B cell (primary cell): ENCODE results near the gene KCND3. TPM values are rescaled to one million over a fixed set of nuclear protein-coding genes. Genes with fewer than 3 reads are reported as not detected.

Experiments used
- ATAC-seq: fragments of 200-7000 bp; cut with Tn5 transposase; one replicate; pipeline ENCODE4 v1.10.0; 2021; ENCODE audit warnings: low read depth, mild to moderate bottlenecking, moderate number of reproducible peaks, moderate library complexity
- CTCF ChIA-PET: fragments of 350-600 bp; sonication (Branson Sonifier 250); formaldehyde crosslinking; loops from one replicate; lab custom pipeline; 2021; ENCODE audit warnings: antibody characterized with exemption, inconsistent platforms; lab: Charles Lee
- POLR2A ChIA-PET: fragments of 350-600 bp; sonication (Branson Sonifier 250); formaldehyde crosslinking; loops from one replicate; lab custom pipeline; 2021; ENCODE audit warnings: antibody characterized with exemption; lab: Charles Lee
- DNase-seq: peaks from one replicate; pipeline ENCODE4 v3.0.0; 2013
- H2AFZ ChIP-seq: 2 replicates; pipeline ENCODE4 v1.6.1; 2012; ENCODE audit warnings: mild to moderate bottlenecking, low read depth, low read length; ENCODE audit not compliant: insufficient read depth, poor library complexity, severe bottlenecking
- H3K27ac ChIP-seq, 2 donors: 1 replicate in 1 of 2; 2 replicates in 1 of 2; pipeline ENCODE4 v1.5.1; 2012 to 2013; ENCODE audit warnings: low read length in 2 of 2, mild to moderate bottlenecking in 2 of 2, moderate library complexity in 1 of 2
- H3K27me3 ChIP-seq, 4 experiments: fragments of 200-600 bp in 1 of 4; sonication (generic) in 1 of 4; replicated peaks in 1 of 4; 1 replicate in 2 of 4; 2 replicates in 2 of 4; pipeline versions ENCODE4 v1.6.1 to v1.7.0; 2013 to 2016; ENCODE audit warnings: low read length in 3 of 4, mild to moderate bottlenecking in 2 of 4, mixed read lengths in 1 of 4, moderate library complexity in 1 of 4; ENCODE audit not compliant: insufficient read depth in 4 of 4, control insufficient read depth in 3 of 4; ENCODE audit errors: control extremely low read depth in 1 of 4
- H3K36me3 ChIP-seq, 2 experiments: replicated peaks in 1 of 2; 1 replicate in 1 of 2; 2 replicates in 1 of 2; pipeline versions ENCODE4 v1.6.1 to v1.7.1; 2013; ENCODE audit warnings: low read length in 1 of 2; ENCODE audit not compliant: insufficient read depth in 2 of 2, control insufficient read depth in 1 of 2; ENCODE audit errors: control extremely low read depth in 1 of 2, extremely low read depth in 1 of 2
- H3K4me1 ChIP-seq, 2 donors: fragments of 200-600 bp in 1 of 2; sonication (generic) in 1 of 2; 1 replicate in 1 of 2; 2 replicates in 1 of 2; pipeline versions ENCODE4 v1.5.1 to v1.6.1; 2013 to 2017; ENCODE audit warnings: low read length in 2 of 2; ENCODE audit not compliant: control insufficient read depth in 2 of 2, insufficient read depth in 2 of 2
- H3K4me2 ChIP-seq: replicated peaks from 2 replicates; pipeline ENCODE3; 2012; ENCODE audit warnings: mild to moderate bottlenecking, low read depth, low read length; ENCODE audit not compliant: poor library complexity, severe bottlenecking
- H3K4me3 ChIP-seq, 5 experiments: fragments of 200-600 bp in 1 of 5; sonication (generic) in 1 of 5; 1 replicate in 3 of 5; 2 replicates in 2 of 5; pipeline versions ENCODE4 v1.5.1 to v1.7.0; 2011 to 2016; ENCODE audit warnings: low read length in 4 of 5, mild to moderate bottlenecking in 4 of 5, low read depth in 2 of 5, control low read depth in 1 of 5, moderate library complexity in 1 of 5; ENCODE audit not compliant: insufficient read depth in 1 of 5; ENCODE audit errors: control extremely low read depth in 1 of 5, extremely low read depth in 1 of 5
- H3K79me2 ChIP-seq: fragments of 200-600 bp; sonication (generic); one replicate; pipeline ENCODE4 v1.6.0; 2016; ENCODE audit warnings: low read length; ENCODE audit not compliant: control insufficient read depth, insufficient read depth
- H3K9ac ChIP-seq: fragments of 200-600 bp; sonication (generic); 2 replicates; pipeline ENCODE4 v1.6.1; 2017; ENCODE audit warnings: mild to moderate bottlenecking, low read length, moderate library complexity
- H3K9me3 ChIP-seq, 3 donors: one replicate each; pipeline versions ENCODE4 v1.6.1 to v1.7.1; 2013; ENCODE audit warnings: low read length in 2 of 3; ENCODE audit not compliant: control insufficient read depth in 2 of 3, insufficient read depth in 1 of 3; ENCODE audit errors: control extremely low read depth in 1 of 3
- H4K20me1 ChIP-seq: 2 replicates; pipeline ENCODE4 v1.6.0; 2012; ENCODE audit warnings: mild to moderate bottlenecking, low read length; ENCODE audit not compliant: insufficient read depth, control insufficient read depth, poor library complexity, severe bottlenecking
- H3K27ac Mint-ChIP-seq: one replicate; pipeline ENCODE4 v1.8.0; 2021; ENCODE audit warnings: mixed read lengths
- H3K27me3 Mint-ChIP-seq: one replicate; pipeline ENCODE4 v1.8.0; 2021; ENCODE audit warnings: mixed read lengths
- H3K4me1 Mint-ChIP-seq: one replicate; pipeline ENCODE4 v1.8.0; 2021; ENCODE audit warnings: mixed read lengths
- H3K4me3 Mint-ChIP-seq: one replicate; pipeline ENCODE4 v1.8.0; 2021; ENCODE audit warnings: mixed read lengths
- H3K9me3 Mint-ChIP-seq: one replicate; pipeline ENCODE4 v1.8.0; 2022; ENCODE audit warnings: mixed read lengths; ENCODE audit not compliant: insufficient read depth
- CTCF ChIP-seq: fragments of 200-600 bp; IDR thresholded peaks from one replicate; pipeline ENCODE4 v1.8.0; 2022; ENCODE audit warnings: antibody characterized with exemption, mild to moderate bottlenecking
- EZH2 ChIP-seq: IDR thresholded peaks from 2 replicates; pipeline ENCODE4 v1.6.1; 2012; ENCODE audit warnings: borderline replicate concordance, low read depth, mild to moderate bottlenecking, moderate library complexity, low read length; ENCODE audit not compliant: insufficient read depth, poor library complexity, severe bottlenecking
- WGBS: methylation state at CpG from one replicate; pipeline ENCODE4 v1.1.5; 2013; ENCODE audit warnings: missing lambda C conversion rate; ENCODE audit not compliant: insufficient coverage; 5-methylcytosine and 5-hydroxymethylcytosine counted together
- intact Hi-C: fragments of 100-400 bp; cut with micrococcal nuclease; formaldehyde crosslinking; loops from one replicate; pipeline ENCODE4 v1.10.0; 2022
- polyA plus RNA-seq: library from polyadenylated mRNA; depleted of rRNA; stranded (reverse); fragments of >200 nt; gene quantifications from 2 replicates; pipeline ENCODE4 v1.2.3, GENCODE V29; 2012
- total RNA-seq, 2 donors: library from RNA; stranded (reverse); fragments of 120-200 nt in 1 of 2; gene quantifications; 1 replicate in 1 of 2; 2 replicates in 1 of 2; pipeline versions ENCODE4 v1.2.3 to v1.2.4, GENCODE V29; 2013 to 2022

Gene KCND3
- total and polyA plus RNA-seq, 2 donors (not counting 1 experiment from before 2014, with no cell fraction given) = 0.07 TPM; not detected in 1

- Histone ChIP-seq H3K36me3 (no peaks in the 10 kb centered on the region), H3K9ac (no peak overlapping the region), H3K27me3 (peaks cover 0 to 36% (median 10%) of the 10 kb centered on the region in 4 experiments), H4K20me1 (no peaks in the 10 kb centered on the region), H3K4me1 (no peaks in the 10 kb centered on the region), H3K4me3 (no peak overlapping the region), H3K4me2 (no peak overlapping the region), H2AFZ (no peak overlapping the region), H3K27ac (no peak overlapping the region), H3K79me2 (no peaks in the 10 kb centered on the region), H3K9me3 (no peaks in the 10 kb centered on the region)
- DNase-seq = no peak
- no peak for TF ChIP-seq CTCF
- no peak for TF ChIP-seq EZH2
- CTCF ChIA-PET = no interaction called here
- POLR2A ChIA-PET = no interaction called here
- 77% methylated on average over 6 of the region's 8 CpGs for WGBS
- ATAC-seq = no peak
- H3K27me3 Mint-ChIP-seq = peaks cover 35% of the 10 kb centered on the region
- intact Hi-C loops = no loop called here
- H3K9me3 Mint-ChIP-seq = no peaks in the 10 kb centered on the region
- H3K27ac Mint-ChIP-seq = no peak overlapping the region
- H3K4me3 Mint-ChIP-seq = no peak overlapping the region
- no peaks in the 10 kb centered on the region for H3K4me1 Mint-ChIP-seq
Observed at GRCh38 chr1:111961016-111961415, 28.5 kb downstream of the KCND3 start.

GRCh38 chr1:111959436-111959835 is 30.0 kb downstream of the KCND3 start:
- Mint-ChIP-seq H3K9me3 (no peaks in the 10 kb centered on the region), H3K4me3 (no peak overlapping the region), H3K27ac (no peak overlapping the region), H3K4me1 (no peaks in the 10 kb centered on the region), H3K27me3 (peaks cover 34% of the 10 kb centered on the region)
- DNase-seq (no peak), ATAC-seq (no peak)
- CTCF ChIA-PET = no interaction called here
- intact Hi-C loops = no loop called here
- no peaks in the 10 kb centered on the region for H3K79me2 ChIP-seq
- 68% methylated on average over 3 of the region's 4 CpGs for WGBS
- TF ChIP-seq EZH2 = no peak
- TF ChIP-seq CTCF = no peak
- no peaks in the 10 kb centered on the region for H3K36me3 ChIP-seq
- no peaks in the 10 kb centered on the region for H4K20me1 ChIP-seq
- H3K4me2 ChIP-seq = no peak overlapping the region
- POLR2A ChIA-PET = no interaction called here
- H3K4me3 ChIP-seq = no peak overlapping the region
- H3K9ac ChIP-seq = no peak overlapping the region
- no peak overlapping the region for H3K27ac ChIP-seq
- H3K9me3 ChIP-seq = no peaks in the 10 kb centered on the region
- H2AFZ ChIP-seq = no peak overlapping the region
- no peaks in the 10 kb centered on the region for H3K4me1 ChIP-seq
- peaks cover 0 to 29% (median 7%) of the 10 kb centered on the region in 4 experiments for H3K27me3 ChIP-seq
